Neural progenitor cell (in vitro differentiated cells): ENCODE measurements around the gene ATXN10. TPM values are rescaled to one million over a fixed set of nuclear protein-coding genes. Genes with fewer than 3 reads are reported as not detected.
A peak's percentile ranks its signal among the peaks of the same experiment; 100 is the strongest.

Experiments
- DNase-seq: peaks from one replicate; pipeline ENCODE4 v3.0.0-alpha.2; 2016; ENCODE audit warnings: low spot score
- H2AFZ ChIP-seq: fragments of 200-600 bp; sonication (generic); replicated peaks from 2 replicates; pipeline ENCODE4 v1.6.1; 2016; ENCODE audit warnings: antibody characterized with exemption
- H3F3A ChIP-seq: fragments of 200-600 bp; sonication (generic); 2 replicates; pipeline ENCODE4 v1.6.1; 2016; ENCODE audit warnings: antibody characterized with exemption, low read depth
- H3K27ac ChIP-seq: fragments of 200-600 bp; sonication (generic); 2 replicates; pipeline ENCODE4 v1.5.1; 2016; ENCODE audit warnings: mild to moderate bottlenecking
- H3K27me3 ChIP-seq: fragments of 200-600 bp; sonication (generic); 2 replicates; pipeline ENCODE4 v1.6.1; 2016; ENCODE audit warnings: mild to moderate bottlenecking, moderate library complexity
- H3K36me3 ChIP-seq: fragments of 200-600 bp; sonication (generic); 2 replicates; pipeline ENCODE4 v1.5.1; 2016
- H3K4me1 ChIP-seq: fragments of 200-600 bp; sonication (generic); 2 replicates; pipeline ENCODE4 v1.6.1; 2016; ENCODE audit warnings: mixed run types
- H3K4me2 ChIP-seq: fragments of 200-600 bp; sonication (generic); 2 replicates; pipeline ENCODE4 v1.6.1; 2016
- H3K4me3 ChIP-seq: fragments of 200-600 bp; sonication (generic); 2 replicates; pipeline ENCODE4 v1.5.1; 2016
- H3K79me2 ChIP-seq: fragments of 200-600 bp; sonication (generic); 2 replicates; pipeline ENCODE4 v1.6.1; 2016; ENCODE audit warnings: low read depth
- H3K9ac ChIP-seq: fragments of 200-600 bp; sonication (generic); 2 replicates; pipeline ENCODE4 v1.6.1; 2016
- H3K9me3 ChIP-seq: fragments of 200-600 bp; sonication (generic); 2 replicates; pipeline ENCODE4 v1.5.1; 2016; ENCODE audit warnings: low read depth
- H4K20me1 ChIP-seq: fragments of 200-600 bp; sonication (generic); 2 replicates; pipeline ENCODE4 v1.6.1; 2016; ENCODE audit warnings: low read depth
- H3K27ac Mint-ChIP-seq: 3 replicates; pipeline ENCODE4 v1.8.0; 2021; ENCODE audit warnings: mixed read lengths
- H3K27me3 Mint-ChIP-seq: 2 replicates; pipeline ENCODE4 v1.8.0; 2022; ENCODE audit warnings: low read depth, mild to moderate bottlenecking, inconsistent platforms, moderate library complexity, mixed read lengths; ENCODE audit not compliant: insufficient read depth
- H3K36me3 Mint-ChIP-seq: 3 replicates; pipeline ENCODE4 v1.8.0; 2021; ENCODE audit warnings: mixed read lengths
- H3K4me1 Mint-ChIP-seq: 3 replicates; pipeline ENCODE4 v1.8.0; 2021; ENCODE audit warnings: mixed read lengths
- H3K4me3 Mint-ChIP-seq: 3 replicates; pipeline ENCODE4 v1.8.0; 2021; ENCODE audit warnings: mild to moderate bottlenecking, moderate library complexity, mixed read lengths
- H3K9me3 Mint-ChIP-seq: 3 replicates; pipeline ENCODE4 v1.8.0; 2020; ENCODE audit warnings: mixed read lengths
- EZH2 ChIP-seq: fragments of 200-600 bp; sonication (generic); IDR thresholded peaks from 2 replicates; pipeline ENCODE4 v1.6.1; 2017; ENCODE audit warnings: antibody characterized with exemption, mild to moderate bottlenecking, moderate library complexity
- EZH2phosphoT487 ChIP-seq: fragments of 200-600 bp; sonication (generic); IDR thresholded peaks from 2 replicates; pipeline ENCODE4 v1.6.1; 2017; ENCODE audit warnings: antibody characterized with exemption
- total RNA-seq: library from RNA; depleted of rRNA; stranded (reverse); fragments of >200 nt; gene quantifications from 2 replicates; pipeline ENCODE4 v1.2.3, GENCODE V29; 2015; ENCODE audit warnings: low replicate concordance
- TF ChIP-seq, protein P1 (sequence below): fragments of 200-600 bp; sonication (generic); IDR thresholded peaks from 2 replicates; pipeline ENCODE4 v1.5.1; 2017; ENCODE audit warnings: antibody characterized with exemption, mild to moderate bottlenecking

The ATXN10 gene
- total RNA-seq, 1 donor from 2014 or later: 168 TPM

DNA sequence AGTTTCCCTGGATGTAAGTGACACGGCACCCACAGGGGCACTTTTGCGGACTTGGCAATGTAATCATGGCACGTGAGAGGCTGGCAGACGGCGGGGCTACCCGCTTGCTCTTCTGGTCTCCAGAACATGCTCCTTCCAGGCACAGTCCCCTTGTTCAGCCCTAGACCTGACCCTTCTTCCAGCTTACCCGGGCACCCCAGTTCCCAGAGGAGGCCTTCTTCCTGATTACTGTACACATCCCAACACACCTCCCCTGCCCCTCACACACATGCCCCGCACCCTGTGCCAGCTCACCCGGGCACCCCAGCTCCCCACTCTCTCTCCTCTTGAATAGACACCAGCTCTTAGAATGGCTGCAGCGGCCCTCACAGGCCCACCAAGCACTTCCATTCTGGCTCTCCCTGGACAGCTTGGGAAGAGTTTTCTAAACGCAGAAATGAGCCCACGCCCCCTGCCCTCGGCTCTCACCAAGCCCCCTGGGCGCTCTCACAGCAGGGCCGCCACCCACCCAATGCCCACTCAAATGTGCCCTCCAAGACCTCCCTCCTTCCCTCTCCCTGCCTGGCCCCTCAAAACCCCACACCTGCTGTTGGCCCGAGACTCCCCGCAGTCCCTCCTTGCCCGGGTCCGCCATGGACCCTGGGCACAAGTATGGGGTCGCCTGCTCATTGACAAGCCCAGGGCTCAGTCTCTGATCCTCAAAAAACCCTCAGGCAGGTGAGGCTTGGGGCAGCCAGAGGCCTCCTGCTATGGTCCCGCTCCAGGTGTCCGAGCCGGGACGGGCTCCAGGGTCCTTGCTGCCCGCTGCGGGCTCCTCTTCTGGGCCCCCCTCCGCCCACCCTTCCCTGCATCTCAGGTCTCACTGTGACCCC lies 216.8 kb downstream of the ATXN10 start:
- H3F3A ChIP-seq: peaks cover 10% of the 10 kb centered on the region
- Mint-ChIP-seq H3K4me1 (peaks cover 22% of the 10 kb centered on the region), H3K27me3 (peaks cover 7% of the 10 kb centered on the region), H3K36me3 (no peaks in the 10 kb centered on the region), H3K27ac (peak overlapping the region; percentile 90), H3K9me3 (no peaks in the 10 kb centered on the region), H3K4me3 (no peak overlapping the region)
- H3K9me3 ChIP-seq: no peaks in the 10 kb centered on the region
- H3K9ac ChIP-seq: no peak overlapping the region
- no peak overlapping the region for H2AFZ ChIP-seq
- no peak overlapping the region for H3K4me3 ChIP-seq
- H3K4me1 ChIP-seq: peaks cover 4% of the 10 kb centered on the region
- no peaks in the 10 kb centered on the region for H3K27me3 ChIP-seq
- TF ChIP-seq EZH2phosphoT487: no peak
- no peak for TF ChIP-seq EZH2
- TF ChIP-seq, protein P1, sequence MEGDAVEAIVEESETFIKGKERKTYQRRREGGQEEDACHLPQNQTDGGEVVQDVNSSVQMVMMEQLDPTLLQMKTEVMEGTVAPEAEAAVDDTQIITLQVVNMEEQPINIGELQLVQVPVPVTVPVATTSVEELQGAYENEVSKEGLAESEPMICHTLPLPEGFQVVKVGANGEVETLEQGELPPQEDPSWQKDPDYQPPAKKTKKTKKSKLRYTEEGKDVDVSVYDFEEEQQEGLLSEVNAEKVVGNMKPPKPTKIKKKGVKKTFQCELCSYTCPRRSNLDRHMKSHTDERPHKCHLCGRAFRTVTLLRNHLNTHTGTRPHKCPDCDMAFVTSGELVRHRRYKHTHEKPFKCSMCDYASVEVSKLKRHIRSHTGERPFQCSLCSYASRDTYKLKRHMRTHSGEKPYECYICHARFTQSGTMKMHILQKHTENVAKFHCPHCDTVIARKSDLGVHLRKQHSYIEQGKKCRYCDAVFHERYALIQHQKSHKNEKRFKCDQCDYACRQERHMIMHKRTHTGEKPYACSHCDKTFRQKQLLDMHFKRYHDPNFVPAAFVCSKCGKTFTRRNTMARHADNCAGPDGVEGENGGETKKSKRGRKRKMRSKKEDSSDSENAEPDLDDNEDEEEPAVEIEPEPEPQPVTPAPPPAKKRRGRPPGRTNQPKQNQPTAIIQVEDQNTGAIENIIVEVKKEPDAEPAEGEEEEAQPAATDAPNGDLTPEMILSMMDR: no peak
- no peak for DNase-seq
- no peak overlapping the region for H3K4me2 ChIP-seq
- no peaks in the 10 kb centered on the region for H4K20me1 ChIP-seq
- H3K79me2 ChIP-seq: no peaks in the 10 kb centered on the region
- no peaks in the 10 kb centered on the region for H3K36me3 ChIP-seq
- no peak overlapping the region for H3K27ac ChIP-seq

DNA sequence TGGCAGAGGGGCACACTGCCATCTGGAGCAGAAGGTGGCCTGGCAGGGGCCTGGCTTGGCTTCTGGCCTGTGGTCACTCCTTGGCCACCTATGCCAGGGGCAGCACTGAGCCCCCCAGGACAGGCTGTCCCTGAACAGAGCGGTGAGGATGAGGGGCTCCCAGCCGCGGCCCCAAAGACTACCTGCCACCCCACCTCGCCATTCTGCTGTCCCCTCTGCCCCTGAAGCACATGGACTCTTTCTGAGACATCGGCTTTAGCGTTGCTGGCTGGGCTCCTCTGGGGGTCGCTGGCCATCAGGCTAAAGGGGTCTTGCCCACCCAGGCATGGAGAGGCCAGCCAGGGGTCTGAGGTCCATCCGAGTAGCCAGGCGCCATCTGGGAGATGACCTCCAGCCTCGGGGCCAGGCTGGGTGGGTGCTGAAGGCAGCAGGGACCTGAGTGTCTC lies 217.5 kb downstream of the ATXN10 start:
- H3K4me3 ChIP-seq: no peak overlapping the region
- H3K4me1 ChIP-seq: peaks cover 4% of the 10 kb centered on the region
- no peaks in the 10 kb centered on the region for H3K79me2 ChIP-seq
- H3K27ac ChIP-seq: peak overlapping the region; percentile 82
- Mint-ChIP-seq H3K4me3 (no peak overlapping the region), H3K9me3 (no peaks in the 10 kb centered on the region), H3K27ac (peak overlapping the region; percentile 85), H3K27me3 (peaks cover 7% of the 10 kb centered on the region), H3K4me1 (peaks cover 22% of the 10 kb centered on the region), H3K36me3 (no peaks in the 10 kb centered on the region)
- no peak for TF ChIP-seq EZH2phosphoT487
- TF ChIP-seq, protein P1: no peak
- TF ChIP-seq EZH2: no peak
- no peaks in the 10 kb centered on the region for H3K27me3 ChIP-seq
- H3K4me2 ChIP-seq: peak overlapping the region; percentile 24
- no peaks in the 10 kb centered on the region for H3K9me3 ChIP-seq
- H3F3A ChIP-seq: peaks cover 10% of the 10 kb centered on the region
- DNase-seq: no peak
- no peaks in the 10 kb centered on the region for H3K36me3 ChIP-seq
- H4K20me1 ChIP-seq: no peaks in the 10 kb centered on the region
- H3K9ac ChIP-seq: no peak overlapping the region
- no peak overlapping the region for H2AFZ ChIP-seq

DNA sequence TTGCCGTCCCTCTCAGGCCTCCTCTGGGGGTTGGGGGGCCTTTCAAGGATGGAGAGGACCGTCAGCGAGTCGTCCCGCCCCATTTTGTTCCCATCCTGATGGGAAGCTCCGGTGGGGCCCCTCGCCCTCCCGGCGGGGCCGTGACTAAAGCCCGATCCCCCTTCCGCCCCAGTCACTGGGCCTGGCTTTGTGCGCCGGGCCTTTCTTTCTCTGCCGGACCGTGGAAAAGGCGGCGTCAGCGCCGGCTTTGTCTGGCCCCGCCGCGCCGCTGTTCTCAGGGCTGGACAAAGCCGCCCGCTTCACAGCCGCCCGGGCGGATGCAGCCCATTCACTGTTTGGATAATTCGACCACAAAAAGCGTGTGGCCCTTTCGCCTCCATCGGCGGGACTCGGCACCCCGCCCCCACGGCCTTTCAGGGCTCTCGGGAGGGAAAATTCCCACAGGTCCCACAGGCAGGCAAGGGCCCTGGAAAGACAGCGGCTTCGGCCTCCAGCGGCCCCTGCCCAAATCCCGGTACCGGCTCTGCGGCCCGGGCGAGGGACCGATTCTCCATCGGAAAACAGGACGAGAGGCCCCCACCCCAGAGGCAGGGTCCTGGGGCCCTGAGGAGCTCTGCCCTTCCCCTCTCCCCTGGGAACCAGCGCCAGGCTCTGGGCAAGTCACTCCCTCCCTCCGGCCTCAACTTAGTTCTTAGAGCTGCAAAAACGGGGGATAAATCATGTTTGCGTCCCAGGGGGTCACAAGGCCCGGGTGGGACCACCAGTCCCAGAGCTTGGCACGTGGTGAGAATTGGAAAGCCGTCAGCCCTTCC lies 218.1 kb downstream of the ATXN10 start:
- Mint-ChIP-seq H3K4me3 (no peak overlapping the region), H3K27me3 (peaks cover 7% of the 10 kb centered on the region), H3K4me1 (peaks cover 21% of the 10 kb centered on the region), H3K9me3 (no peaks in the 10 kb centered on the region), H3K36me3 (no peaks in the 10 kb centered on the region), H3K27ac (peak overlapping the region; percentile 85)
- Histone ChIP-seq H3K4me1 (peaks cover 4% of the 10 kb centered on the region), H3K4me2 (peak overlapping the region; percentile 24), H3K27me3 (no peaks in the 10 kb centered on the region), H3K4me3 (no peak overlapping the region), H3F3A (peaks cover 7% of the 10 kb centered on the region), H3K79me2 (no peaks in the 10 kb centered on the region), H4K20me1 (no peaks in the 10 kb centered on the region), H2AFZ (no peak overlapping the region), H3K27ac (peak overlapping the region; percentile 82), H3K36me3 (no peaks in the 10 kb centered on the region), H3K9me3 (no peaks in the 10 kb centered on the region), H3K9ac (no peak overlapping the region)
- TF ChIP-seq, protein P1: no peak
- TF ChIP-seq EZH2 (no peak), EZH2phosphoT487 (no peak)
- DNase-seq: peak; percentile 89
